ENCODE measurements around the gene SEMA6A. TPM values are rescaled to one million over a fixed set of nuclear protein-coding genes. Genes with fewer than 3 reads are reported as not detected.

Gene SEMA6A
- polyA plus RNA-seq, 3 donors, result 0.16 TPM; not detected in 2

DNA sequence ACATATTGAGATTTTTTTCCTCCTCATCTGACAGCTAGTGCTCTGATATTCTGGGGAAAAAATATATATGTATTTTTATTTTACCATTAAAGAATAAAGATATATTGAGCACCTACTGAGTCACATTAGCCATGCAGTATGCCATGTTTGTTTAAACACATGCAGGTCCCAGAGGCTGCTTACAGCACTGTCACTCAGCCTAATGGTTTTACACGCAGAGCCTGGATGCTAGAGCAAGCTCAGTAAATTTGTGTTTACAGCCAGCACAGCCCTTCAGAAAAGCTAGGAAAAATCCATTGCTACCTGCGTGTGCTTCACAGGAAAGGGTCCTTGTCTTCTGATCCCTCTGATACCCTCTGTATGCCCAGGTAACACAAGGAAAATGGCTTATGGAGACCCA, 146.2 kb downstream of the SEMA6A start:
- Histone ChIP-seq H3K79me2 (ENCODE audit: insufficient read depth, low read length) (no peaks in the 10 kb centered on the region), H3K4me1 (ENCODE audit: control insufficient read depth in 1 of 2, insufficient read depth in 2 of 2, low read length in 2 of 2) (no peaks in the 10 kb centered on the region), H4K20me1 (ENCODE audit: insufficient read depth, low read length) (no peaks in the 10 kb centered on the region), H3K4me2 (replicated peaks; ENCODE audit: extremely low read depth, low read length, poor library complexity, severe bottlenecking) (no peak overlapping the region), H3K9ac (ENCODE audit: insufficient read depth, low read length, poor library complexity, severe bottlenecking) (no peak overlapping the region), H2AFZ (ENCODE audit: insufficient read depth, low read depth, low read length, poor library complexity, severe bottlenecking) (no peak overlapping the region), H3K4me3 (replicated peaks in 1 of 3; ENCODE audit: low read depth in 2 of 3, low read length in 3 of 3) (no peak overlapping the region), H3K36me3 (replicated peaks in 1 of 2; ENCODE audit: control insufficient read depth in 1 of 2, insufficient read depth in 2 of 2, low read length in 2 of 2) (no peaks in the 10 kb centered on the region), H3K27me3 (ENCODE audit: control insufficient read depth in 2 of 2, insufficient read depth in 2 of 2, low read length in 2 of 2) (no peaks in the 10 kb centered on the region), H3K9me3 (replicated peaks in 1 of 2; ENCODE audit: control insufficient read depth in 1 of 2, insufficient read depth in 1 of 2, low read length in 2 of 2) (no peaks in the 10 kb centered on the region), H3K27ac (ENCODE audit: low read depth in 1 of 2, low read length in 2 of 2) (no peak overlapping the region)
- H3K4me1 Mint-ChIP-seq, result no peaks in the 10 kb centered on the region
- intact Hi-C loops (cut with micrococcal nuclease), result no loop called here
- no peak for DNase-seq
- peaks cover 0 to 5% (median 0%) of the 10 kb centered on the region in 7 donors for H3K9me3 Mint-ChIP-seq
- H3K4me3 Mint-ChIP-seq, result no peak overlapping the region
- H3K36me3 Mint-ChIP-seq, result peaks cover 3 to 7% of the 10 kb centered on the region in 2 donors
- TF ChIP-seq, protein P1, sequence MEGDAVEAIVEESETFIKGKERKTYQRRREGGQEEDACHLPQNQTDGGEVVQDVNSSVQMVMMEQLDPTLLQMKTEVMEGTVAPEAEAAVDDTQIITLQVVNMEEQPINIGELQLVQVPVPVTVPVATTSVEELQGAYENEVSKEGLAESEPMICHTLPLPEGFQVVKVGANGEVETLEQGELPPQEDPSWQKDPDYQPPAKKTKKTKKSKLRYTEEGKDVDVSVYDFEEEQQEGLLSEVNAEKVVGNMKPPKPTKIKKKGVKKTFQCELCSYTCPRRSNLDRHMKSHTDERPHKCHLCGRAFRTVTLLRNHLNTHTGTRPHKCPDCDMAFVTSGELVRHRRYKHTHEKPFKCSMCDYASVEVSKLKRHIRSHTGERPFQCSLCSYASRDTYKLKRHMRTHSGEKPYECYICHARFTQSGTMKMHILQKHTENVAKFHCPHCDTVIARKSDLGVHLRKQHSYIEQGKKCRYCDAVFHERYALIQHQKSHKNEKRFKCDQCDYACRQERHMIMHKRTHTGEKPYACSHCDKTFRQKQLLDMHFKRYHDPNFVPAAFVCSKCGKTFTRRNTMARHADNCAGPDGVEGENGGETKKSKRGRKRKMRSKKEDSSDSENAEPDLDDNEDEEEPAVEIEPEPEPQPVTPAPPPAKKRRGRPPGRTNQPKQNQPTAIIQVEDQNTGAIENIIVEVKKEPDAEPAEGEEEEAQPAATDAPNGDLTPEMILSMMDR (IDR thresholded peaks at IDR 0.05), result no peak
- WGBS (ENCODE audit: insufficient coverage), result 92% methylated on average over 2 of the region's 2 CpGs
- no peak overlapping the region for H3K27ac Mint-ChIP-seq
- no peaks in the 10 kb centered on the region for H3K27me3 Mint-ChIP-seq (ENCODE audit: low read depth in 3 of 3)

DNA sequence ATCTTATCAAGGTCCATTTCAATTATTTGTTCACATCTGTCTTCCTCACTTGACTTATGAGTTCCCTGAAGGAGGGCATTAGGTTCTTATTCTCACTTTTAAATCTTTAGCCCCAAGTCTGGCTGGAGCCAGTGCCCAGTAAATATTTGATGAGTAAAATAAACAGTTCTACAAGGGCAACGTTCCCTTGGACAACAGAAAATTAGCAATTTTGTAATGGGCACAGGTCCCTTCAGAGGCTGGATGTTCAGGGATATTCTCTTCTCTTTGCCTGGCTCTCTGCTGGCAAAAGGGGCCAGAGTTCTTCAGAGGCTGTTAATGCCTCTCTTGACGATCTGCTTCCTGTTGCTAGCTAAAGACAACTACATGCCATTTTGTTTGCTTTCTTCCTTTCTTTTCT, 149.7 kb downstream of the SEMA6A start:
- peak overlapping the region in 1 of 7 donors; percentile 2 for H3K27ac Mint-ChIP-seq

More for the DNA sequence above, 149.7 kb downstream of the SEMA6A start:
- H3K9me3 ChIP-seq (replicated peaks in 1 of 2; ENCODE audit: control insufficient read depth in 1 of 2, insufficient read depth in 1 of 2, low read length in 2 of 2), result peaks cover 0 to 7% of the 10 kb centered on the region in 2 donors
- TF ChIP-seq, protein P1 (IDR thresholded peaks at IDR 0.05), result no peak
- no peak overlapping the region for H3K4me2 ChIP-seq (replicated peaks; ENCODE audit: extremely low read depth, low read length, poor library complexity, severe bottlenecking)
- H4K20me1 ChIP-seq (ENCODE audit: insufficient read depth, low read length), result no peaks in the 10 kb centered on the region
- no peaks in the 10 kb centered on the region for H3K36me3 ChIP-seq (replicated peaks in 1 of 2; ENCODE audit: control insufficient read depth in 1 of 2, insufficient read depth in 2 of 2, low read length in 2 of 2)
- Mint-ChIP-seq H3K4me1 (no peaks in the 10 kb centered on the region), H3K36me3 (peaks cover 11 to 16% of the 10 kb centered on the region in 2 donors), H3K9me3 (peaks cover 2 to 15% (median 7%) of the 10 kb centered on the region in 7 donors), H3K27me3 (ENCODE audit: low read depth in 3 of 3) (no peaks in the 10 kb centered on the region), H3K4me3 (no peak overlapping the region)
- no peak overlapping the region for H3K4me3 ChIP-seq (replicated peaks in 1 of 3; ENCODE audit: low read depth in 2 of 3, low read length in 3 of 3)
- no peaks in the 10 kb centered on the region for H3K27me3 ChIP-seq (ENCODE audit: control insufficient read depth in 2 of 2, insufficient read depth in 2 of 2, low read length in 2 of 2)
- DNase-seq, result no peak
- no peaks in the 10 kb centered on the region for H3K4me1 ChIP-seq (ENCODE audit: control insufficient read depth in 1 of 2, insufficient read depth in 2 of 2, low read length in 2 of 2)
- no peak overlapping the region for H2AFZ ChIP-seq (ENCODE audit: insufficient read depth, low read depth, low read length, poor library complexity, severe bottlenecking)
- H3K27ac ChIP-seq (ENCODE audit: low read depth in 1 of 2, low read length in 2 of 2), result no peak overlapping the region
- 78% methylated on average over 2 of the region's 2 CpGs for WGBS (ENCODE audit: insufficient coverage)
- H3K79me2 ChIP-seq (ENCODE audit: insufficient read depth, low read length), result no peaks in the 10 kb centered on the region
- intact Hi-C loops (cut with micrococcal nuclease), result no loop called here
- no peak overlapping the region for H3K9ac ChIP-seq (ENCODE audit: insufficient read depth, low read length, poor library complexity, severe bottlenecking)

All from CD14-positive monocyte (primary cell).